T-helper 2 cell treated with Interferon-gamma antibody and Interleukin-4, amounts not matched to agents 5 μg/mL and 100 μg/mL, for 36 hours (primary cell): ENCODE data around the gene KRT3.

Experiments
- DNase-seq: peaks from one replicate; pipeline ENCODE4 v3.0.0; 2021; ENCODE audit warnings: low spot score
- H3K27ac Mint-ChIP-seq: one replicate; pipeline ENCODE4 v1.8.0; 2021; ENCODE audit warnings: mild to moderate bottlenecking, mixed read lengths
- H3K27me3 Mint-ChIP-seq: one replicate; pipeline ENCODE4 v1.8.0; 2021; ENCODE audit warnings: low read depth, mixed read lengths
- H3K36me3 Mint-ChIP-seq: one replicate; pipeline ENCODE4 v1.8.0; 2021; ENCODE audit warnings: low read depth, mixed read lengths
- H3K4me1 Mint-ChIP-seq: one replicate; pipeline ENCODE4 v1.8.0; 2021; ENCODE audit warnings: low read depth, mixed read lengths
- H3K4me3 Mint-ChIP-seq: one replicate; pipeline ENCODE4 v1.8.0; 2022; ENCODE audit warnings: mild to moderate bottlenecking, moderate library complexity, mixed read lengths
- H3K9me3 Mint-ChIP-seq: one replicate; pipeline ENCODE4 v1.8.0; 2021; ENCODE audit warnings: mixed read lengths

The KRT3 gene

GRCh38 chr12:52813203-52813819, 17.4 kb upstream of the KRT3 start:
- Mint-ChIP-seq H3K9me3 (no peaks in the 10 kb centered on the region), H3K4me1 (peaks cover 4% of the 10 kb centered on the region), H3K4me3 (no peak overlapping the region), H3K27ac (no peak overlapping the region), H3K27me3 (peaks cover 2% of the 10 kb centered on the region), H3K36me3 (no peaks in the 10 kb centered on the region)
- no peak for DNase-seq

DNA sequence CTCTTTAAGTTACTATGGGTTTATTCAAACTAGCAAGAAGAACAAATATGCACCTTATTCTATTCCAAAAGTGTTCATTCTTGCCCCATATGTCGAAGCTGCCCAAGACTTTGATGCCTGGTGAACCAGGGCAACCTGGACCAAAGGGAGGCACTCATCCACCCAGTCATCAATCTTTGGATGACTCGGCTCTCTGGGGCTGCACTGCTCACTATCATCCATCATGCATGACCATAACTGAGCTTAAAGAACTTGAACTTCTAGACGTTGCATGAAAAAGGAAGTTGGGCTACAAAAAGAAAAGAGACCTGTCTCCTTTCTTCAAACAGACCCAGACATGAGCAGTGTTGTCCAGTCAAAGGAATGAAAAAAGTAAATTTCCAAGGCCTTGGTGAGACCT, 16.8 kb upstream of the KRT3 start:
- Mint-ChIP-seq H3K36me3 (no peaks in the 10 kb centered on the region), H3K27me3 (peaks cover 2% of the 10 kb centered on the region), H3K4me3 (no peak overlapping the region), H3K27ac (no peak overlapping the region), H3K4me1 (peaks cover 4% of the 10 kb centered on the region), H3K9me3 (no peaks in the 10 kb centered on the region)
- no peak for DNase-seq

- H3K27me3 Mint-ChIP-seq, result peaks cover 2% of the 10 kb centered on the region
- DNase-seq, result no peak
- H3K4me3 Mint-ChIP-seq, result no peak overlapping the region
- no peaks in the 10 kb centered on the region for H3K4me1 Mint-ChIP-seq
- H3K27ac Mint-ChIP-seq, result no peak overlapping the region
- no peaks in the 10 kb centered on the region for H3K36me3 Mint-ChIP-seq
- no peaks in the 10 kb centered on the region for H3K9me3 Mint-ChIP-seq
Measured at GRCh38 chr12:52812073-52812400, 16.1 kb upstream of the KRT3 start.

- no peak for DNase-seq
- Mint-ChIP-seq H3K27me3 (peaks cover 2% of the 10 kb centered on the region), H3K9me3 (no peaks in the 10 kb centered on the region), H3K4me1 (no peaks in the 10 kb centered on the region), H3K27ac (no peak overlapping the region), H3K4me3 (no peak overlapping the region), H3K36me3 (no peaks in the 10 kb centered on the region)
Measured at GRCh38 chr12:52811191-52812072, 15.5 kb upstream of the KRT3 start.

DNA sequence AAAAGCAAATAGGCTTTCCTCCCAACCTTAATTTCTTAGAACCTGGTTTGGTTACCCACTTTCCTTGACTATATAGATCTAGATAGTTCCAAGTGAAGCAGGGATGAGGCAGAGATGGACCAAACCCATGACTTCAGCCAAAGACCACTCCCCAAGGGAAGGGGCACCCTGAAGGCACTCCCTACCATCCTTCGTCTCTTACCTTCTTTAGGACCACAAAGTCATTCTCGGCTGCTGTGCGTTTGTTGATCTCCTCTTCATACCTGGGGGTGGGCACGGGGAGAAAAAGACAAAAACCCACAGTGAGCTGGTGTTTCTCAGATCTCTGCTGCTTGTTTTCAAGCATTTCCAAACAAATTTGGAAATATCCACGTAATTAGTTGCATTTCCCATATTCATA, 14.6 kb upstream of the KRT3 start:
- H3K27ac Mint-ChIP-seq, result no peak overlapping the region
- no peaks in the 10 kb centered on the region for H3K4me1 Mint-ChIP-seq
- H3K4me3 Mint-ChIP-seq, result no peak overlapping the region
- no peaks in the 10 kb centered on the region for H3K9me3 Mint-ChIP-seq
- H3K36me3 Mint-ChIP-seq, result no peaks in the 10 kb centered on the region
- H3K27me3 Mint-ChIP-seq, result peaks cover 2% of the 10 kb centered on the region
- DNase-seq, result no peak

GRCh38 chr12:52809166-52809565, 13.2 kb upstream of the KRT3 start:
- Mint-ChIP-seq H3K36me3 (no peaks in the 10 kb centered on the region), H3K27ac (no peak overlapping the region), H3K9me3 (no peaks in the 10 kb centered on the region), H3K4me1 (no peaks in the 10 kb centered on the region), H3K4me3 (no peak overlapping the region), H3K27me3 (peaks cover under 1% of the 10 kb centered on the region)
- no peak for DNase-seq

- H3K4me3 Mint-ChIP-seq, result no peak overlapping the region
- H3K9me3 Mint-ChIP-seq, result no peaks in the 10 kb centered on the region
- no peak for DNase-seq
- no peaks in the 10 kb centered on the region for H3K27me3 Mint-ChIP-seq
- no peaks in the 10 kb centered on the region for H3K4me1 Mint-ChIP-seq
- no peak overlapping the region for H3K27ac Mint-ChIP-seq
- H3K36me3 Mint-ChIP-seq, result no peaks in the 10 kb centered on the region
Measured at GRCh38 chr12:52808573-52809160, 12.8 kb upstream of the KRT3 start.

DNA sequence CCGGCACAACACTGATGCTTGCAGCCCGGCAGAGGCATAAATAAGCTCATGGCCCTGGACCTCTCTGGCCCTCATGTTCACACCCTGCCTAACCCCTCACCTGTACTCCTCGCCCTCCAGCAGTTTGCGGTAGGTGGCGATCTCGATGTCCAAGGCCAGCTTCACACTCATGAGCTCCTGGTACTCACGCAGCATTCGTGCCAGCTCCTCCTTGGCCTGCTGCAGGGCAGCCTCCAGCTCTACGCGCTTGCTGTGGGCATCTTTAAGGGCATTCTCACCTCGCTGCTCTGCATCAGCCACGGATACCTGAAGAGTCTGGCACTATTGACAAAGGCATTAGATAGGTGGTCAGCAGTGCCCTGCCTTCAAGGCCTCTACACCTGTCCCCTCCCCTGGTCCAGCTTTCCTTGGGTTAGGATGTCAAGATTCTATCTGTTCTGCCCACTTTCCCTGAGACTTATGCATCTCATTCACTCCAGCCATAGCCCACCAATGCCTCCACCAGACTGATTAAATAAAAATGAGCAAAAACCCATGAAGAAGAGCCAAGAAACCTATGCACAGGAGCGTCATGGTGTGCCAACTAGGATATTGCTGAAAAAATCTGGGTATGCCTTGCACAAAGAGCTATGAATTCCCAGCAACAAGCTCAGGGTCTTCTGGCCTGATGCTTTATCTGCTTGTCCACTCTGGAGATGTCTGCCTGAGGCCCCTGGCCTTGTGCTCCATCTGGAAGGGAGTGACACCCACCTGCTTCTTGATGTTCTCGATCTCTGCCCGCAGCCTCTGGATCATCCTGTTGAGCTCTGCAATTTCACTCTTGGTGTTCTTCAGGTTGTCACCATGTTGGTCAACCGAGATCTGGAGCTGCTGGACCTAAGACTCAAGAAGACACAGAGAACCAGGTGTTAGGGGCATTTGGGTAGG, 11.9 kb upstream of the KRT3 start:
- Mint-ChIP-seq H3K27me3 (no peaks in the 10 kb centered on the region), H3K9me3 (no peaks in the 10 kb centered on the region), H3K36me3 (no peaks in the 10 kb centered on the region), H3K4me1 (no peaks in the 10 kb centered on the region), H3K4me3 (no peak overlapping the region), H3K27ac (no peak overlapping the region)
- no peak for DNase-seq

- H3K4me1 Mint-ChIP-seq, result no peaks in the 10 kb centered on the region
- no peaks in the 10 kb centered on the region for H3K9me3 Mint-ChIP-seq
- H3K4me3 Mint-ChIP-seq, result no peak overlapping the region
- no peak for DNase-seq
- no peak overlapping the region for H3K27ac Mint-ChIP-seq
- no peaks in the 10 kb centered on the region for H3K27me3 Mint-ChIP-seq
- H3K36me3 Mint-ChIP-seq, result no peaks in the 10 kb centered on the region
Measured at GRCh38 chr12:52806821-52807543, 11.1 kb upstream of the KRT3 start.

GRCh38 chr12:52806169-52806811, 10.4 kb upstream of the KRT3 start:
- H3K27ac Mint-ChIP-seq, result no peak overlapping the region
- DNase-seq, result no peak
- no peaks in the 10 kb centered on the region for H3K36me3 Mint-ChIP-seq
- H3K4me3 Mint-ChIP-seq, result no peak overlapping the region
- H3K27me3 Mint-ChIP-seq, result no peaks in the 10 kb centered on the region
- H3K9me3 Mint-ChIP-seq, result no peaks in the 10 kb centered on the region
- H3K4me1 Mint-ChIP-seq, result no peaks in the 10 kb centered on the region

- H3K27me3 Mint-ChIP-seq, result no peaks in the 10 kb centered on the region
- H3K9me3 Mint-ChIP-seq, result no peaks in the 10 kb centered on the region
- no peaks in the 10 kb centered on the region for H3K4me1 Mint-ChIP-seq
- H3K27ac Mint-ChIP-seq, result no peak overlapping the region
- no peak overlapping the region for H3K4me3 Mint-ChIP-seq
- H3K36me3 Mint-ChIP-seq, result no peaks in the 10 kb centered on the region
- DNase-seq, result no peak
Measured at GRCh38 chr12:52805739-52806138, 9.8 kb upstream of the KRT3 start.

GRCh38 chr12:52805000-52805399, 9.1 kb upstream of the KRT3 start:
- Mint-ChIP-seq H3K9me3 (no peaks in the 10 kb centered on the region), H3K27ac (no peak overlapping the region), H3K4me3 (no peak overlapping the region), H3K27me3 (no peaks in the 10 kb centered on the region), H3K4me1 (no peaks in the 10 kb centered on the region), H3K36me3 (no peaks in the 10 kb centered on the region)
- DNase-seq, result no peak

DNA sequence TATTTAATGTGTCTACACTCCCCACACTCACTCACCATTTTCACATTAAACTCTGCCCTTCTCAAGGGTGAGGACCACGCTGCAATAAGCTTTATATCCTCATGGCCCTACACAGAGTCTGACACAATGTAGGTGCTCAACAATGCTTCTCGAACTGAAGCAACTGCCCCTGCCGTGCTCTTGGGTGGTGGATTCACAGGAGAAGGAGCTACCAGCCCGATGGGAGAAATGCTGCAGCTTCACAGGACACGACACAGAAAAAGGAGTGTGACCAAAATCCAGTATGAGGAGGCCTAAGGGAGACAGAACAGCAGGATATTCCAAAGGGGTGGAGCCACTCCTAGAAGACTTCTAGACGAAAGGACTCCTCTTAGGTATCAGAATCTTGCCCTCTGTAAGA, 6.5 kb upstream of the KRT3 start:
- no peaks in the 10 kb centered on the region for H3K4me1 Mint-ChIP-seq
- DNase-seq, result no peak
- no peak overlapping the region for H3K27ac Mint-ChIP-seq
- H3K4me3 Mint-ChIP-seq, result no peak overlapping the region
- H3K27me3 Mint-ChIP-seq, result peaks cover 6% of the 10 kb centered on the region
- H3K9me3 Mint-ChIP-seq, result no peaks in the 10 kb centered on the region
- no peaks in the 10 kb centered on the region for H3K36me3 Mint-ChIP-seq
